HG02885 (cell line): ENCODE measurements around the gene ERC1.
"Not testable (repeated sequence)": the region's sequence is repeated elsewhere in the genome, so short reads cannot be mapped to it uniquely, and the experiment has no call there.

Source experiments
- ATAC-seq: cut with Tn5 transposase; IDR thresholded peaks from one replicate; pipeline ENCODE4 v1.9.1; 2021; ENCODE audit warnings: mild to moderate bottlenecking; ENCODE audit not compliant: unreplicated experiment, poor library complexity

Gene ERC1

GRCh38 chr12:1019283-1019682 lies 28.3 kb downstream of the ERC1 start:
- ATAC-seq = no peak

GRCh38 chr12:1020389-1020788 lies 29.4 kb downstream of the ERC1 start:
- ATAC-seq = no peak

- no peak for ATAC-seq
Observed at GRCh38 chr12:1022032-1022970, 31.3 kb downstream of the ERC1 start.

DNA sequence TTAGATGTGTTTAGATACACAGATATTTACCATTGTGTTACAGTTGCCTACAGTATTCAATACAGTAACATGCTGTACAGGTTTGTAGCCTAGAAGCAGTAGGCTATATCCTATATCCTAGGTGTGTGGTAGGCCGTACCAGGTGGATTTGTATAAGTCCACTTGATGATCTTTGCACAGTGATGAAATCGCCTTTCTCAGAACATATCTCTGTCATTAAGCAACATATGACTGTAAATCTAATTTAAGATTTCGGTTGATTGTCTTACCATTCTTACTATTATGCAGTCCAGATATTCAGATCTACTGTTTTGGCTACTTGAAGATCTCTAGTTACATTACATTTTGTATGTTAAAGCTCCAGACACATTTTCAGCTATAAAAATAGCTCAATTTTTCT lies 39.8 kb downstream of the ERC1 start:
- no peak for ATAC-seq

GRCh38 chr12:1034243-1034642 lies 43.2 kb downstream of the ERC1 start:
- ATAC-seq = no peak

- ATAC-seq = no peak
Observed at GRCh38 chr12:1034751-1035457, 43.9 kb downstream of the ERC1 start.

DNA sequence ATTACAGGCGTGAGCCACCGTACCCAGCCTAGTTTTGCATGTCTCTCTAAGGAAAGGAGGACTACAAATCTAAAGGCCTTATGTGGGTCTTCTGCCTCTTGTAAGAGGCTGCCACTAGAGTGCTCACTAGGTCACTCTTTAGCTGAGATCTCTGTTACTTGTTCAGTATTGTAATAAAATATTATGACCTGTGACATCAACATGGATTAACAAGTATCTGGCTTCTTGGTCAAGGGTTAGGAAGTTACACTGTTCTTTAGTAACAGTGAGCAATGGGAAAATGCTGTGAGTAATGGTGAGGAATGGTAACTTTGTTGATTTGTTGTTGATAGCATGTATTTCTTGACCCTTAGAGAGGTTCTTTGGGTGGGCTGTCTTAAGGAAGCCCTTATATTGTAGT lies 50.5 kb downstream of the ERC1 start:
- no peak for ATAC-seq

- no peak for ATAC-seq
Observed at GRCh38 chr12:1044199-1044598, 53.2 kb downstream of the ERC1 start.

DNA sequence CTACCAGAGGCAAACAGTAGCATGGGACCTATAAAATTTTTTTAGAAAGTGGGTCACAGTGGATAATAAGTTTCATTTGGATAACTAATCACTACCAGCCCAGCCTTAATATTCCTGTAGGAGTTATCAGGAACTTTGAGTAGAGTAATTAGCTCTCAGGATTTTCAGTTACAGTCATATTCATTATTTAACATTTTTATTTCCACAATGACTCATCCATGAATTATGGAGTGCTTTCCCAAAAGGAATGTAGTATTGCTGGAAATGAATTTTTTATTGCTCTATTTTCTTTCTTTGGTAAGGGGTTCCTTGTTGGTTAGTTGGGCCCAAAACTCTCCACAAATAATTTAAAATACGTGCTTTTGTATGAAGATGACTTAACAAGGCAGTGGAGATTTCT lies 53.7 kb downstream of the ERC1 start:
- no peak for ATAC-seq

DNA sequence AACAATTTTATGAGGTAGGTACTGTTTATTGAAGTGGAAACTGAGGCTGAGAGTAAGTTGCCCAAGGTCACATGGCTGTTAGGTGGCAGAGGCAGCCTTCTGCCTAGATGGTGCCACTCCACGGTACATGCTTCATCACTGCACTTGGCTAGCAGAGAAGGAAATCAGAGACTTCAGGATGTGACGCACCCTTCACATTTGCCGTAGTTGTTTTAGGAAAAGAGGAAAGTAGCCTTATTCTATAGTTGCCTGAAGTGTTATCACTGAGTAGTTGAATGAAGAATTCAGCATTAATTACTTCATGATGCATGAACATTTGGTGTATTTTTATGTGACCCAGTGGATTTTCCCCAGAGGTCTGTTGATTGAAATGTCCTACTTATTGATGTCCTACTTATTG lies 55.7 kb downstream of the ERC1 start:
- ATAC-seq = no peak

DNA sequence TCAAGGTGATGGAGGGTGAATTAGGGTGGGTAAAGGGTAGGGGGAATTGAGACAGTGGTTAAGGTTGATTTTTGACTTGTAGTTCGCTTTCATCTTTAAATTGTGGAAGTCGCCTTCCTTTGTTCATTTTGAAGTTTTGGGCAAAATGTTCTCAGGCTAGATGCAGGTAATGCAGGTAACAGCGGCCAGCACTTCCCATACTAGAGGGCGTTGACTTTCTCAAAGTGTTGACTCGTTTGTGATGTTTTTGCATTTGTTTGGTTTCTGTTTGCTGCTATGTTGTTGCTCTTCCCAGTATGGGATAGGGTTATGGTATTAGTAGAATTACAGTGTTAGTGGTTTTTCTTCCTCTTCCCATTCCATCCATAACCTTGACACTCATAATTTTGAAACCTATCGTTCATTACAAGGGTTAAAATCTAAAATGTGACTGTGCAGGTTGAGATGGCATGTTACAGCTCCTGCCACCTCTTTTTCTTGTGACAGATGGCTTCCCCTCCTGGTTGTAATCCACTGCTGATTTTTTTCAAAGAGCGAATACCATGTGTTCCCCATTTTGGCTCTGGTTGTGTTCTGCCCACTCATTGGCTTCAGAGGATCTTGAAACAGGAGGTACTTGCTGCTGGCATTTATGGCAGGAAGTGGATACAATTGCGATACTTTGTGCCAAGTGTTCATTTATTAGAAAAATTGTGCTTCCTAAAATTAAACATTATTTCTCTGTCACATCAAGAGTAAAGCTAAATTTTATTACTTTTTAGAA lies 57.1 kb downstream of the ERC1 start:
- ATAC-seq = no peak

DNA sequence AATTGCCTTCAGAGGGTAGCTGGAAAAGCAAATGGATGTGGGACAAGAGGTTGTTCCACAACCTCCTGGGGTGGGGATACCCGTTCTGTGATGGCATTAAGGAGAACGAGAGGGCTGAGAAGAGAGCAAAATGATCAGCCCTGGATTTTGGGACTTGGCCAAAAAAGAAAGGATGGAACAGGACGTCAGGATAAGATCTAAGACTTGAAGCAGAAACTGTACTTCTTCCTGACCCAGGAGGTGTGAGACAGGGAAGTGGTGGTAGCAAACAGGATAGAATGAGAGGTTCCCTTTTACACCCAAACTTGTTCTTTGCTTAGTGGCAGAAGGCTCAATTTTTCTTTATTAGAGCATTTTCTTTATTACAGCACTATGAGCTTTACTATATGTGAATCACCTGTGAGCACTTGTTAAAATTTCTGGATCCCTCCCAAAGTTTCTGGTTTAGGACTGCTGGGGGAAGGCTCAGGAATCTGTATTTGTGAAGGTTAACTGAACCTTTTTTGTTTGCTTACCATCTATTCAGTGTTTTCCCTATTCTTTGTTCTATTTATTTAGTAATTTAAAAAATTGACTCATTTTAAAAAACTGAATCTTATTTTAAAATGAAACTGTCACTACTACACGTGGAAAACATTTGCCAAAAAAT lies 59.2 kb downstream of the ERC1 start:
- no peak for ATAC-seq

- ATAC-seq = not testable (repeated sequence)
Observed at GRCh38 chr12:1051672-1052071, 60.6 kb downstream of the ERC1 start.

DNA sequence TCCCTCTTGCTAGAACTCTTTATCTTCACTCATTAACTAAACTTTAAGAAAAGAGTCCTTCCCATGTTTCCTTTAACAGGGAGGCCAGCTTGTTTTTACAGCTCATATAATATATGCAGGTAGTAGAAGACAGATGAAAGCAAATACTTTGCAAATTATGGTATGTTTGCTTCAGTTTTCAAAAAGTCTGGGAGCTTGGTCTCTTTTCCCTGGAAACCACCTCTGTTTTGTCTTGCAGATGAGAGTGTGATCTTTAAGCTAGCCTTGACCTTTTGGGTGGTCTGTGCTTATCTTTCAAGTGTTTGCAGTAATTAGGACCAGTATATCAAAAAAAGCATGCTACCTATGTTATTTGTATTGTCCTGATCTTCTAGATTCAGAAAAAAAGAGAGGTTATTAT lies 62.7 kb downstream of the ERC1 start:
- no peak for ATAC-seq

DNA sequence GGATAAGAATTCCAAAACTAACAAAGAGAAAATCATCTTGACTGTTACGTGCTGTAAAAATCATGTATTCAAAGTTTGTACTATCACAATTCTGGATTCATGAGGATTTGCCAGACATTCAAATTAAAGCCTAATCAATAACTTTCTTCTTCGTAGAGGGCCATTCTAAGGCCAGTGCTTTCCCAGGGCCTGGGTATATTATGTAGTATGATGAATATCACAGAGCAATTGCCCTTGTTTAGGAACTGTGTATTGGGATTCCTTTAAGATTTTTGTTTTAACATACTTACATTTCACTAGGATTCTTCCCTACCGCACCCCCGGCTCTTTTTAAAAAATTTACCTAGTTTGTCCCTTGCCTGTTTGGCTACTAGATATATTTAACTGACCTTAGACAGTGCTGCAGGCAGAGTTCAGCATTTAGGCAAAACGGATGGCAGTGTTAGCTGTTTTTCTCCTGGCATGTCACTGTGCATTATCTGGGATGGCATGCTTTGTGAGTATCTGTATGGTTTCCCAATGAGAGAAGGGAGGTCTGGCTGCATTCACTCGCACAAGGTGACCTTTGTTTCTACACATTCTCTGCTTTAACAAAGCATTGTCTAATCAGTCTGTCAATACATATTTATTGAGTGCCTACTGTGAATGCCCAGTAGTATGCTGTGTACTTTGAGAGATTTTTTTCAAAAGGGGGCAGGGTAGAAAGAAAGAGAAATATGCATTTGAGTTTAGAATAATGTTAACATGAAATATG lies 63.3 kb downstream of the ERC1 start:
- ATAC-seq = no peak

DNA sequence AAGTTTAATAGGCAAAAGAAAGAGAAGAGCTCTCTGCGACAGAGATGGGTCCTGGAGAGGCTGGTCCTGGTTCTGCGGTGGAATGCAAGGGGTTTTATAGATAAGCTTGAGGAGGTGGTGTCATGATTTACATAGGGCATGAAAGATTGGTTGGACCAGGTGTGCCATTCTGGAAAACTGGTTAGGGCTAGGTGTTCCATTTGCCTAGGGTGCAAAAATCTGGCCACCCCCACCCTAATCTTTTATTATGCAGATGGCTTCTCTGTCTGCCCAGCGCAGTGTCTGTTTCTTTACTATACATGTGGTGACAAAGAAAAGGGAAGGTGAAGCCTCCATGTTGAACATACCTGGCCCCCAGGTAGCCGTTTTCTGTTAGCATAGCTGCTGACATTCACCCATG lies 65.4 kb downstream of the ERC1 start:
- no peak for ATAC-seq

GRCh38 chr12:1058423-1058822 lies 67.4 kb downstream of the ERC1 start:
- no peak for ATAC-seq

DNA sequence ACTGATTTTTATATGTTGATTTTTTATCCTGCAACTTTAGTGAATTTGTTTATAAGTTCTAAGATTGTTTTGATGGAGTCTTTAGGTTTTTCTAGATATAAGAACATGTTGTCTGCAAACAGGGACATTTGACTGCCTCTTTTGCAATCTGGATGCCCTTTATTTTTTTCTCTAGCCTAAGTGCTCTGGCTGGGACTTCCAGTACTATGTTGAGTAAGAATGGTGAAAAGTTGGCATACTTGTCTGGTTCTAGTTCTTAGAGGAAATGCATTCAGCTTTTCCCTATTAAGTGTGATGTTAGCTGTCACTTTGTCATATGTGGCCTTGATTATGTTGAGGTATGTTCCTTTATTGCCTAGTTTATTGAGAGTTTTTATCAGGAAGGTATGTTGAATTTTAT lies 68.1 kb downstream of the ERC1 start:
- no peak for ATAC-seq

GRCh38 chr12:1063852-1064251 lies 72.8 kb downstream of the ERC1 start:
- ATAC-seq = no peak

DNA sequence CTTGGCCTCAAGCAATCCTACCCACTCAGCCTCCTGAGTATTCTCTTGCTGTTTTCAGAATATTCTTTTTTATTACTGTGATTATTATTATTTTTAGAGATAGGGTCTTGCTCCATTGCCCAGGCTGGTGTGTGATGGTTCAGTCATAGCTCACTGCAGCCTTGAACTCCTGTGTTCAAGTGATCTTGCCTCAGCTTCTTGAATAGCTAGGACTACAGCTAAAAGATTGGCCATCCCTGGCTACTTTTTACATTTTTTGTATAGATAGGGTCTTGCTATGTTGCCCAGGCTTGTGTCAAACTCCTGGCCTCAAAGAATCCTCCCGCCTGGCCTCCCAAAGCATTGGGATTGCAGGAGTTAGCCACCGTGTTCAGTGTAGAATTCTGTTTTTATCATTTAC lies 73.3 kb downstream of the ERC1 start:
- no peak for ATAC-seq
